SW480 (cell line): ENCODE data around the gene ZNF445.
"Not testable (repeated sequence)": the region's sequence is repeated elsewhere in the genome, so short reads cannot be mapped to it uniquely, and the experiment has no call there.

Source experiments
- DNase-seq: peaks from one replicate; pipeline ENCODE4 v3.0.0-alpha.2; 2016; ENCODE audit warnings: low spot score

ZNF445 gene

DNA sequence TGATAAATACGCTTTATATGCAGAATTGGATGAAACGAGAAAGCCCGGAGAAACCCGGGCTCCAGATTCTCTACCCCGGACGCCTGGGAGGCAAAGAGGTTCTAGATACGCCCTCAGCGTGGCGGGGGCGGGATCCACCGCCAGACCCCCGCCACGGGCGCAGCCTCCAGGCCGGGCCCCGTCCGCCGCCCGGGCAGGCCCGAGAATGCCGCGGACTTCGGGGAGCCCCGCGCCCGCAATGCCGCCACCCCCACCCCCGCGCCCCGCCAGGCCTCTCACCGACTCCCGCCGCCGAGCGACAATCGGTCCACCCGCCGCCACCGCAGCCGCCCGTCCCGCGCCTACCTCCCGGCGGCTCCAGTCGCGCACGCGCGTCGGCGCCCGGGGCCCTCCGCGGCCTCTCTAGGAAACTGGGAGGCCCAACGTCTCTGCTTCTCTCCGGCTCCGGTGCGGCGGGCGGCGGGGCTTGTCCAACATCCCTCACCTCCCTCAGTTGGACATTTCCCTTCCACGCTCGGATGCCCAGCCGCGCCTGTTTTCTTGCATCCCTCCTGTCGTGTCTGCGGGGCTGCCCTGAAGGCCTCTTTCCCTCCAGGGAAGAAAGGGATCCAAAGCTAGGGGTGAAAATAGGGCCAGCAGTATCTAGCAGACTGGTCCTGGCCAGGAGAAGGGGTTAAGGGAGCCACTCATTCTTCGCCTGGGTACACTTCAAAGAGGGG, at the start of gene ZNF445:
Gene ZNF445 (minus strand): TSS at position 359 of the 719 bp plus-strand sequence. CDS start 22,121 bp downstream, outside the sequence.
- DNase-seq = peak; percentile 74

DNA sequence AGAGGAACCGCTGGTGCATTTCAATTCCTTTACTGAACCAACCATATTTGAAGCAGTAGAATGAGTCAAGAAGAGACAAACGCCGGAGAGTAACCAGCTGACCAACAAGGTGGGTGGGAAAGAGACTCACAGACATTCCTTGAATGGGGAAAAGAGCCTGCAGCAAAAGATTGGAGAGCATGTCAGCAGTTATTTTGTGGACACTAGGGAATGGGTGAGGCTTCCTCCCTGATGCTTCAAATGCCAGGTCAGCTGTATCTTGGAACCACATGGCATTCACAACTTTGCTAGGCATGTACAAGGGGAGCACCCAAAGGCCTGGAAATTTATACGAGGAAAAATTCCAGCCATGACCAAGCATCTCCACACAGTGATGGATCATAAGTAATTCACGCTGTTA, 47.6 kb upstream of the ZNF445 start:
- no peak for DNase-seq

DNA sequence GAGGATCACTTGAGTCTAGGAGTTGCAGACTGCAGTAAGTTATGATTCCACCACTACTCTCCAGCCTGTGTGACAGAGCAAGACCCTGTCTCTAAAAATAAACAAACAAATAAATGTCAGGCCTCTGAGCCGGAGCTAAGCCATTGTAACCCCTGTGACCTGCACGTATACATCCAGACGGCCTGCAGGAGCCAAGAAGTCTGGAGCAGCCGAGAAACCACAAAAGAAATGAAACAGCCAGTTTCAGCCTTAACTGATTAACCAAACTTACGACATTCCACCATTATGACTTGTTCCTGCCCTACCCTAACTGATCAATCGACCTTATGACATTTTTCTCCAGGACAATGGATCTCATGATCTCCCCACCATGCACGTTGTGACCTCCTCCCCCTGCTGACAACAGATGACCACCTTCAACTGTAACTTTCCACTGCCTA, 45.0 kb upstream of the ZNF445 start:
- DNase-seq = no peak

DNA sequence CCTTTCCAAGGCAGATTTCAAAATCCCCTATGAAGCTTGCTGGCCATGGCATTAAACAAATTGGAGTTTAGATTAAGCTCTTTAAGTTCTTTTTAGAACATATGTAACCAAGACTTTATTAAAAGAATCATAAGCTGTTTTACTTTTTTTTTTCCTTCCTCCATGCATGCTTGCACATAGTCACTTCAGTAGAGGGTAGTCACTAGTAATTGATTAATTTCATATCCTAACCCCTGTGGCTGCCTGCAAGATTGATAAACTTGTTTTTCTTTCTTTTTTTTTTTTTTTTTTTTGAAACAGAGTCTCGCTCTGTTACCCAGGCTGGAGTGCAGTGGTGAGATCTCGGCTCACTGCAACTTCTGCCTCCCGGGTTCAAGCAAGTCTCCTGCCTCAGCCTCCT, 44.3 kb upstream of the ZNF445 start:
- DNase-seq = no peak

DNA sequence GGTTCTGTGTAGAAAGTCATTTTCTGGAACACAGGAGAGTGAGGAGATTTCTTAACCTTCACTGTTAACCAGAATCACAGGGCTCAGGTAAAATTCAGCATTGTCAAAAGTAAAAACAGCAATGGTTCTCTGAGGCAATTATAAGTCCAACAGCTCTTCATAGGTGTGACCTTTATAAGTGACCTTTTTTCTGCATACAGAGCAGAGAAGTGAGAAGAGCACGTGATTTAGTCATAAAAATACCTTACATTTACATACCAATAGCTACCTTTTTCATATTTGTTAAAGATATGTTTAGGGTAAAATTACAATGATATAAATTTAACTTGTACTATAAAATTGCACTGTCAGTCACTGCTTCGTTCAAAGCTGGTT, 41.3 kb upstream of the ZNF445 start:
- DNase-seq = no peak

DNA sequence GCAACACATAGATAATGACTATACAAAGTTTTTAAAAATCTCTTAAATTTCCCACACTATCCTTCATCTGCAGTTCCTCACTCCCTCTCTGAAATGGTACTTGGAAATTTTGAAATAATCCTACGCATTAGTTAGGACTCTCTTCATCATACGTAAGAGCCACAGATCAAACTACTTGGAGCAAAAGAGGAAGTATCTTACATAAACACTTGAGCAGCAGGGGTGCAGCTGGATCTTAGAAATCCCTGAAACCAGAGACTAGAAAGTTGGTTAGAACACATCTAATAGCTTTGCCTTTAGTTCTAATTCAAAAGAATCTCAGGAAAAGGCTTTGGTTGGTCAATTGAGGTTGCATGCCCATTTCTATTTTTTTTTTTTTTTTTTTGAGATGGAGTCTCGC, 38.8 kb upstream of the ZNF445 start:
- DNase-seq = no peak

DNA sequence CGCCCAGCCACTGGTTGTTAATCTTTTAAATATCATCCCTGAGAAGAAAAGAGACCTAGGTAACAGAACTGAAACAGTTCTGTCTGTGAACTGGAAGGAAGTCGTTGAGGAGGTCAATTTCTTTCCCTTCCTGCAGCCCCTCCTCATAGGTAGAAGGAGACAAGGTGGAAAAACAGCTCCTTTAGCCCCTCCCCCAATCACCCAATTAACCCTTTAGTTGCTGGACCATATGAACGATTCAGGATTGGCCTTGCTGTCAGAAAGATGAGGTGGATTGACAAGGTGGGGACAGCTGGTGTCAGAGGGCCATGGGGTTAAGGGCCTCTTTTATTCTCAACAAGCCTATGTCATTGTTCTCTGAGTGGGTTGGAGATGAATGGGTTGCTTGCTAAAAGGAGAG, 36.0 kb upstream of the ZNF445 start:
- no peak for DNase-seq

DNA sequence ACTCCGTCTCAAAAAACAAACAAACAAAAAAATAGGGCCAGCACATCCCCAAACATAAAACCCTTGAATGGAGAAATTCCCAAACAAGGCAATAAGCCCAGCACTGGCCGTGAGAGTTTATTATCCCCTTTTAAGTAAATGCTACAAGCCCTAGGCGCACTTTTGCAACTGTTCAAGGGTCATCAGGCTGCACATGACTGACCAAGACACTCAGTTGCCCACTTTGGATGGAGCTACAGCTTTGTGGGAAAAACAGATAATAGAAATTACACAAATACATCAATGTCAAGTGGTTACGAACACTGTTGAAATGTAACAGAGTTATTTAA, 33.7 kb upstream of the ZNF445 start:
- DNase-seq = no peak

DNA sequence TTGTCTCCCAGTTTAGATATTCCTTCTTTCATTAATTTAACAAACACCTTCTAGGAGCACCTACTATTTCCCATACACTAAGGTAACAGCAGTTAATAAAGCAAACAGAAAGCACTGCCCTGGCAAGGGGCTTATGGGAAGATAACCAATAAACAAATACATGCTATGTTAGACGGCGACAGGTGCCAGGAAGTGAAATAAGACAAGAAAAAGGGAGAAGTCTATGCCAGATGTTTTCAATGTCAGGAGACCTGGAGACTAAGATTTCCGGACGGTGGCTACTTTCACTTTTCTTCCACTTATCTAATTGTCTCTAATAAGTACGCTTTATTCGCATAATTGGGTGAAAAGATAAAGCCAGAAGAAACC, 32.5 kb upstream of the ZNF445 start:
- DNase-seq = peak; percentile 41

DNA sequence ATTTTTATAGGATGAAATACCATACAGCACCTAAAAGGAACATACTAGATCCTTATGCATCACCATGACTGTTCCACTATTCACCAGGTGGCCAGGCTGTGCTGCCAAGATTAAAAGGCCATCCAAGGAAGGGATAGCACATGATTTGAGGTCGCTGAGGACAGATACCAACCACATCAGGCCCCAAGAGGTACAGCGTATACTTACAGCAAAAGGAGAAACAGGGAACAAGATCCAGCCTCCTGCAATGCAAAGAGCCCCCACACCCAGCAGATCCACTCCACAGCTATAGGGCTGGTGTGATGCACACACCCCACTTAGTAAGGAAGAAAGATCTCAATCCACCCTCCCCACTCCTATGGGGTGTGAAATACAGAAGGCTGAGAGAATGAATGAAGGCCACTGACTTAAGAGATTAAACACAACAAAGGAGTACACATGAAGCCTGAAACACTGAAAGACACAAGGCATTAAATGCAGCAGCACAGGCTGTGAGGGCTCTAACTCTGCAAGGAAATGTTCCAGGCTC, 32.0 kb upstream of the ZNF445 start:
- DNase-seq = no peak

DNA sequence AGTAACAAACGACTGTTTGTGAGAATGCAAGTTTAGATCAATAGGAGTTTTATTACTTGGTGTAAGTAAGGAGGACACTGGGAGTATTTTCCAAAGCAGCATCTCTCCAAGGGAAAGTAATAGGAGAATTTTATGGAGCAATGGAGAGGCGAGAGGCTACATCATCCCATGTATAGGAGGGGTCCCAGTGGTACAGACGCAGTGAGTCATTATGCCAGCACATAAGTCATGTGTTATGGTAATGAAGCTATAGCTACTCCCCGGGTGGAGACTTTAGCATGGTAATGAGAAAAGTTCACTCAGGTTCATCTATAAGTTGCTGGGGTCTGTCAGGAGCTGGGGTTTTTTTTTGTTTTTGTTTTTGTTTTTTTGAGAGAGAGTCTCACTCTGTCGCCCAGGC, 29.5 kb upstream of the ZNF445 start:
- DNase-seq = no peak

DNA sequence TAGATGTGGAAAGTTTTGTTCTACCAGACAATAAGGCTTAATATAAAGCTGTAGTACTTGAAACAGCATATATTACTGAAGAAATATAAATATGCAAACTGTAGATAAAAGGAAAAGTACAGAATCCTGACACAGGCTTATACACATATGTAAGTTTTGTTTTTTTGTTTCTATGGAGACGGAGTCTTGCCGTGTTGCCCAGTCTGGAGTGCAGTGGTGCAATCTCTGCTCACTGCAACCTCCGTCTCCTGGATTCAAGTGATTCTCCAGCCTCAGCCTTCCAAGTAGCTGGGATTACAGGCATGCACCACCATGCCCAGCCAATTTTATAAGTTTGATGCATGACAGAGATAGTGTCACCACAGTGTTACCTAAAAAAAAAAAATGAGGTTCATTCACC, 29.1 kb upstream of the ZNF445 start:
- no peak for DNase-seq

DNA sequence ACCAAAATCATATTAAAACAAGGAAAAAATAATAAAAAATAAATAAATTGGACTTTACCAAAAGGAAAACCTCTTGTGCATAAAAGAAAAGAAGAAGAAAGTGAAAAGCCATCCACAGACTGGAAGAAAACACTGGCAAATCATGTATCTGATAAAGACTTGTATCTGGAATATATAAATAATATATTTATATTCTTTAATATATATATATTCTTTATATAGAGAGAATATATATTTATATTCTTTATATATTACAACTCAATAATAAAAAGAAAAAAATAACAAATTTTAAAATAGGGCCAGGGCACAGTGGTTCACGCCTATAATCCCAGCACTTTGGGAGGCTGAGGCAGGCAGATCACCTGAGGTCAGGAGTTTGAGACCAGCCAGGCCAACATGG, 27.1 kb upstream of the ZNF445 start:
- no peak for DNase-seq

DNA sequence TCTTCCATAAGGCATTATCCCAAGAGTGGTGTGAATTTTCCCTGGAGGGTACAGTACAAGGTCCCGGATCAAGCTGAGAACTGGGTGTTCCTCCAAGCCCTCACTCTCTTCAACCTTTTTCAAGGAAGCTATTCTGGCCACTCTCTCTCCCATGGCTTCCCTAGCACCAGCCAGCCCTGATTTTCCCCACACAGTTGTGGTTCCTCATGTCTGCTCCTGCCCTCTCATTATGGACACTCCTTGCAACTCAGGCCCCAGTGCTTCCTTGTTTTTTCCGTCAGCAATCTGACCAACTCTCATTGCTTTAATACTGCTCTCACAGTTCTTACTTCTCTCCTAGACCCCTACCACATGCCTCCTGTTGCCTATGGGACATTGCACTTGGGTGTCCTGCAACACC, 25.7 kb upstream of the ZNF445 start:
- DNase-seq = not testable (repeated sequence)

DNA sequence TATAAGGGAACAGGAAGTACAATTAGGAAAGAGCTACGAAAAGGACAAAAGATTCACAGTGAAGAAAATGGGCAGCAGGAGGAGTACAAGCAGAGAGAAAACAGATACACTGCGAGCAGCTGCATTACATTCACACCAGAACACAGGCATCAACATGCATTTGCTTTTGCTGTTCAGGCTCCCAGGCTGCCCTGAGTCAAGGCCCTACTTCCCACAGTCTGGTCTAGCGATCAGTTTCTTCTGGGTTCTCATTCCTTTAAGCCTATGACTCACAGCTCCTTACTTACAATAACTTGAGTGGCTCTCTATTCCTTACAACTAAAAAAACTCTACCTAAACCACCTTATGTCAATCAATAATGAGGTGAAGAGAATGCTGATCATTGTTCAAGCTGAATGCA, 24.5 kb upstream of the ZNF445 start:
- DNase-seq = no peak

DNA sequence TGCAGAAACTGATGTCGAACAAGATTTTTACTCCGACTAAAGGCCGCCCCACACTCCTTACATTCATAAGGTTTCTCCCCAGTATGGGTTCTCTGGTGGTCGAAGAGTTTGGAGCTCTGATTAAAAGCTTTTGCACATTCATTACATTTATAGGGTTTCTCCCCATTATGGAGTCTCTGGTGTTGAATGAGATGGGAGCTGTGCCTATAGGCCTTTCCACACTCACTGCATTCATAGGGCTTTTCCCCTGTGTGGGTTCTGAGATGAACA, 22.4 kb upstream of the ZNF445 start:
- DNase-seq = not testable (repeated sequence)

DNA sequence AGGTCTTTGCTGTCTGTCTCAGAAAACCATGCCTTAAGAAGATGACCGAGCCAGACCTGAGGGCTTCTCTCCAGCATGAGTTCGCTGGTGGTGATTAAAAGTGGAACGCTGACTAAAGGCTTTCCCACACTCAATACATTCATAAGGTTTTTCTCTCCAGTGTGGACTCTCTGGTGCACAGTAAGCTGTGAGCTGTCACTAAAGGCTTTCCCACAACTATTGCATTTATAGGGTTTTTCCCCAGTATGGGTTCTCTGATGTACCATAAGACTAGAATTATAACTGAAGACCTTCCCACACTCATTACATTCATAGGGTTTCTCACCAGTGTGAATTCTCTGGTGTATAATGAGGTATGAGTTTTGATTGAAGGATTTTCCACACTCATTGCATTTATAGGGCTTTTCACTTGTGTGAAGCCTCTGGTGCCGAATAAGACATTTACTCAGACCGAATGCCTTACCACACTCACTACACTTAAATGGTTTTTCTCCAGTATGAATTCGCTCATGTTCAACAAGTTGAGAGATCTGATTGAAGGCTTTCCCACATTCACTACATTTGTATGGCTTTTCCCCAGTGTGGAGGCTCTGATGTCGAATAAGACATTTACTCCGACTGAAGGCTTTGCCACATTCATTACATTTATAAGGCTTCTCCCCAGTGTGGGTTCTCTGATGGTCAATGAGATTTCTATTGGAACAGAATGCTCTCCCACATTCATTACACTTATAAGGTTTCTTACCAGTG, 21.9 kb upstream of the ZNF445 start:
- DNase-seq = no peak

DNA sequence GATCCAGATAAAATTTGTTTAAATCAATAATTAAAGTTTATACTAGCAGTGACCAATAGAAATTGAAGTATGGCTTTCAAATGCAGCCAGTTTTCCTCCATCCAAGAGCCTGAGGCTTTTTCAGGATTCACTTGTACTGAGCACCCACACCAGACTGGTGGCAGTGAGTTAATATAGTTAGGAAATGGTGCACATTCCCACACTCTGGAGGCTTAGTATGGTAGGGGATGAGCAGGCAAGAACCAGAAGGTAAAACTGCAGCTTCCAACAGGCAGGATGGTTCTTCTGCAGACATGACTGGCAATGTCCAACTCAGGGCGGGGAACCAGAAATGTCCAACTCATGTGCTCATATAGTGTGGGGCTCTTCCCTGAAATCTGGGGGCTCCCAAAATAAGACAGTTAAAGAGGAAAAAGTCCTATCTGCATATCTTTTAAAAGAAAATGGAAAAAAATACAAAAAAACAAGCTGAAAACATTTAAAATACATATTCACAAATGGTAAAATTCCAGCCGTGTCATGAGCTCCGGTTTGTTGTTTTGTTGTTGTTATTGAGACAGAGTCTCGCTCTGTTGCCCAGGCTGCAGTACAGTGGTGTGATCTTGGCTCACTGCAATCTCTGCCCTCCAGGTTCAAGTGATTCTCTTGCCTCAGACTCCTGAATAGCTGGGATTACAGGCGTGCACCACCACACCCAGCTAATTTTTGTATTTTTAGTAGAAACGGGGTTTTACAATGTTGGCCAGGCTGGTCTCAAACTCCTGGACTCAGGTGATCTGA, 18.4 kb upstream of the ZNF445 start:
- DNase-seq = no peak

DNA sequence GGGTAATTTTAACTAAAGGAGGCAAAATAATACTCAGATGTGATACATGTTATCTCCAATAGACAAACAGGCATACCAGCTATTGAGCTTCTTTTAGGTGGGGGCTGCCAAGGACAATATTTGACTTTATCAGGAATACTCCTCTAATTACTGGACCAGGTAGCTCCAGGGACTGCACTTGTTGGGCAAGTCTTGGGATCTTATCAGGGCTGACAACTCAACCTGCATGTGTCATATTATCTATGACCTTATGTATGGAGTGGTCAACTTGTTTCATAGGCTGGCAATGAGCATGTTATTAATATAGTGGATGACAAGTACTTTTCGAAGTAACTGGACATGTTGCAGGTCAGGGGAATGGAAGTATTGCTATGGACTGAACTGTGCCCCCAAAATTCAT, 15.0 kb upstream of the ZNF445 start:
- no peak for DNase-seq

DNA sequence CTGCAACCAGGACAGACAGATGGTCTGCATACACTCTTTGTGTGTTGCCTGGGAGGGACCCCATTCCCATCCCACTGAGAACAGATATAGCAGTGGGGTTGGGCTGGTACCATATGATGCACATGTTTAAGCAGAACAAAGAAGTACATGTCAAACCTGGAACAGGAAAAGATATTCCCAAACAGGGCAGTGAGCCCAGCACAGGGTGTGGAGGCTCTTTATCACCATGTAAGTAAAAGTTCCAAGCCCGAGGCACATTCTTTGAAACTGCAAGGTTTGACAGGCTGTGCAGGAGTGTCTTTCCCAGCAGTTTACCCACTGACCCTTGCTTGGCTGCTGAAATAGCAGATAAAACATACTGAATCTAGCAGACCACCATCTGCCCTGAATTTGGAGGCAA, 5.3 kb upstream of the ZNF445 start:
- DNase-seq = no peak

DNA sequence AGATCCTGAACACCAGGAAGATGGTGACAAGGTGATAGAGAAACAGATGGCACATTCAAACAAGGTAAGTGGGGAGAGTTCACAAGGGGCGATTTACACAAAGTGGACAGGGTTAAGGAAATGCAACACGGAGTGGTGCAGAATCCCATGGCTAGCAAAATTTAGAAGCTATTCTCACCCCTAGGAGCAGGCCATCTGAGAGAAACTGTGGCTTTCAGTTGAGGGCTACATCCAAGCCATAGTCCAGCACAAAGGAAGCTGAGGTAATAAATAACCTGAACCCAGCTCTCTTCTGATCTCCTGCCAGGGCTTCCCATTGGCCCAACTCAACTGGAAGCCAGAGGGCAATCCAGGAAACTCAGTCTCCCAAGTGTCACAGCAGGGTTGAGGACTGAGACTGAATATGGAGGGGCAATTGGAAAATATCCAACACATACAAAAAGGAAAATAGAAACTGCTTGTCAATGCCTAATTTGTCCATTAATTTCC, 1.2 kb upstream of the ZNF445 start:
- no peak for DNase-seq

DNA sequence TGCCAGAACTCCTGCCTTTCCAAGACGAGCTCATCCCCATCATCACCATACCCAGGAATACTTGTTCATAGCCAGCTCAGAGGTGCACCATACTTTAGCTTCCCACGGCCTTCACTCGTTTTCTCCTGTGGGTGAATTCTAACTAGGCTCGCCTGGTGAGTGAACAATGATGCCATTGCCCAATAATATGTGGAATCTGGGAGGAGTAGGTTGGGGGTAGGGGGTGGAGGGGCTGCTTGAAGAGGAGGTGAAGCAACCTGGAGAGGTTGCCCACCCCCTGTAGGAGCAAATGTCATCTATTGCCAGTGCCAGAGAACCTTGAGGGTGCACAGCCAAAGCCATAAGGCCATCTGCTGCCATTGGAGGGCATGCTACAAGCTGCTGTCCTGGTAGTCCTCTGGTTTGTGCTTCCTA, 592 bp upstream of the ZNF445 start:
- no peak for DNase-seq

DNA sequence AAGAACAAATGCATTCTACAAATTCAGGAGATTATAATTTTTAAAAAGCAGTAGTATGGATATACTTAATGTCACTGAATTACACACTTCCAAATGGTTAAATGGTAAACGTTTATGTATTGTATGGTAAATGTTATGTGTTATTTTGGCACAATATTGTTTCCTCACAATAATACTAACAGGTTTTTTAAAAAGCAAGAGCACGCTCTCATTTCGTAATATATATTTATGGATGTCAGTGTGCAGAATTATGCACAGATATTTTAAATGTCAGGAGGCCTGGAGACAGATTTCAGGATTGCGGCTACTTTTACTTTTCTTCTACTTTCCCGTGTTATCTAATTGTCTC, 533 bp downstream of the ZNF445 start:
- DNase-seq = no peak
